HTERT RPE-1 (cell line): ENCODE data around the gene TRAPPC12.
"Not testable (repeated sequence)": the region's sequence is repeated elsewhere in the genome, so short reads cannot be mapped to it uniquely, and the experiment has no call there.

Source experiments
- in situ Hi-C: fragments of 300-500 bp; cut with MboI; formaldehyde crosslinking; loops from 4 replicates; pipeline ENCODE4 v1.14.3; 2020; ENCODE audit warnings: low sequenced_read_pairs

Gene TRAPPC12

DNA sequence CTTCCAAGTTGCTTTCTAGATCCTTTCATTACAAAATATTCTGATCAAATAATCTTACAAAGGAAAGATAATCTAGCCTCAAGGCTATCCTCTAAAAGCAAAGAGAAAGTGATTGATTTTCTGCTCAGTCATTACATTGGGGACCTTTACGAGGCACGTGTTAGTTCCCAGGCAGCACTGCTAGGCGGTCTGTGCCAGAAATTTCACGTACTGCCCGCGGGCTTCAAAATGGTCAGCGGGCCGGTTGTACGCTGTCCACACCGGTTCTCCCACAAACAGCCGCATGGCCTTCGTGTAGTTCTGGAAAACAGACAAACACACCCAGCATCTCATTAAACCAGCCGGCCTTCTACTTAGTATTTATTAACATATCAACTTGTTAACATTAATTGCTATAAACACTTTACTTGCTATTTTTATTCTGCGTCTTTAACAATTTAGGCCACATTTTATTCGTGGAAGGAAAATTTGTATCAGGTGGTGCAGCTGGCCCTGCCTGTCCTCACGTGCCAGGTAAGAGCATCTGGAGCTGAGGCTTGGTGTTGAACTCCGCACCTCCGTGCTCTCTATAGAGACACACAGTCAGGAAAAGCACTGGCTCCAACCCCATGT lies 119.4 kb downstream of the TRAPPC12 start:
- in situ Hi-C loops: no loop called here

- in situ Hi-C loops: no loop called here
Measured at GRCh38 chr2:3500326-3500899, 120.9 kb downstream of the TRAPPC12 start.

- in situ Hi-C loops: no loop called here
Measured at GRCh38 chr2:3503046-3503445, 123.6 kb downstream of the TRAPPC12 start.

GRCh38 chr2:3503483-3503882 lies 124.0 kb downstream of the TRAPPC12 start:
- in situ Hi-C loops: no loop called here

GRCh38 chr2:3504741-3505140 lies 125.2 kb downstream of the TRAPPC12 start:
- in situ Hi-C loops: no loop called here

DNA sequence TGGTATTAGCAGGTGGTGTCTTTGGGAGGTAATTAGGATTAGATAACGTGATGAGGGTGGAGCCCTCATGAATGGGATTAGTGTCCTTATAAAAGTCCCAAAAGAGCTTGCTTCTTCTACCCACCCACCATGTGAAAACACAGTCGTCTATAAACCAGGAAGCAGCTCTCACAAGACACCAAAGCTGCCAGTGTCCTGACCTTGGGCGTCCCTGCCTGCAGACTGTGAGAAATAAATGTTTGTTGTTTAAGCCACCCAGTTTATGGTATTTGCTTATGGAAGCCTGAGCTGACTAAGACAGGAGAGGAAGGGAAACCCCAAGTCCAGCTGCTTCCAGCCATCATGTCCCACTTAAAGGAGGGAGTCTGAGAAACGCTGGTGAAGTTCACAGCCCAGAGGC lies 126.3 kb downstream of the TRAPPC12 start:
- in situ Hi-C loops: no loop called here

- in situ Hi-C loops: no loop called here
Measured at GRCh38 chr2:3512086-3512485, 132.6 kb downstream of the TRAPPC12 start.

- in situ Hi-C loops: no loop called here
Measured at GRCh38 chr2:3513026-3513810, 133.7 kb downstream of the TRAPPC12 start.

- in situ Hi-C loops: not testable (repeated sequence)
Measured at GRCh38 chr2:3515438-3515837, 135.9 kb downstream of the TRAPPC12 start.

- in situ Hi-C loops: no loop called here
Measured at GRCh38 chr2:3516831-3517230, 137.3 kb downstream of the TRAPPC12 start.

GRCh38 chr2:3517948-3518495 lies 138.5 kb downstream of the TRAPPC12 start:
- in situ Hi-C loops: no loop called here

GRCh38 chr2:3518496-3519254 lies 139.2 kb downstream of the TRAPPC12 start:
- in situ Hi-C loops: no loop called here

DNA sequence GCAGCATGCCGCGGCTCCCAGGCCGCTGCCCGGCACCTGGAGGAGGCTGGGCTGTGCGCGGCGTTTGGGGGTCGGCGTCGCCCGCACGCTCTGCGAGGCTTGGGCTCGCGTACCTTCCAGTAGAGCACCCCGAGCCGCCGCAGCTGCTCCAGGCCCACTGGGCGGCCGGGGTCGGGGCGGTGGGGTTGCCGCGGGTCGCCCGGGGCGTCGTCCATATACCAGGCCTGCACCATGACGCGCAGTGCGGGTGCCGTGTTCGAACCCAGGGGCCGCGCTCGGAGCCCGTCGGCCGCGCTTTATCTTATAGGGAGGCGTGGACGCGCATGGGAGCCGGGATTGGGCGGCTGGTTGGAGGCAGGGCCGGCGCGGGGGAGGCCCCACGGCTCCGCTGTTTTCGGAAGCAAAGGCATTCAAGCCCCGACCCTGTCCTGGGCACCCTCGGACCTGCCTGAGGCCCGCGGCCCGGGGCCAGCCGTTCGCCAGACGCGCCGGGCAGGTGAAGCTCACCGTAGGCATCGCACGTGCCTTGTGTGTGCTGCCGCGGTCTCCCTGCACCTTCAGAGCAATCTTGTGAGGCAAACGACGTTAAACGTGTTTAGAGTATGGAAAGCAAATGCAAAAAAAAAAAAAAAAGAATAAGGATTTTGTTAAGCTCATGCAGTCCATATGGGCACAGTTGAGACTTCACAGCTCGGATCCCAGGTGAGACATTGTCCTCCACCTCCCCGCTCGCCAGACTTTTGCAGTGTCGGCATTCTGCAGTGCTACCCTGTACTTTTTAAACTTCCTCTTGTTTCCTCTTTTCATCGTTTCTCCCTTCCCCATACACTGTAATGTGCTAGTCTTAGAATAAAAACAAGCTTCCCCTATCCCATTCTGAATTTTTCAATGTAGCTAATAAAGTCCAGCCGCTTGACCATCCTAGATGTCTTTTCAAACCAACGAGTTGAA lies 140.0 kb downstream of the TRAPPC12 start, which contains the start of gene ADI1:
Gene ADI1 (minus strand): TSS at position 277 of the 951 bp plus-strand sequence. CDS start 44 bp downstream, at position 233.
- in situ Hi-C loops: no loop called here

DNA sequence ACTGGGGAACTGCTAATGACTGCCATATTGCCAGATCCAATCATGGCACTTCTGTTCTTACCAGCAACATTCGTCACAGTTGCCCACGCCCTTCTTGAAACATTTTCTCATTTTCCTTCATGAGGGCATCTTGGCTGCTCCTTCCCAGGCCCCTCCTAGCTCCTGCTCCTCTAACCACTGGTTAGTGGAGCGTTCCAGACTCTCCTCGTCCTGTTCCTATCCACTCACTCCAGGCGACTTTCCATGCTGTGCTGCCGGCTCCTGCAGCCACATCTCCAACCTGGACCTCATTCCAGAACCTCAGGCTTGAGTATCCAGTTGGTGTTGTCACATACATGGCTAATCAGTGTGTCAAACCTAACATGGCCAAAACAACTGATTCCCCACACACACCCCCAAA lies 141.1 kb downstream of the TRAPPC12 start:
- in situ Hi-C loops: no loop called here

DNA sequence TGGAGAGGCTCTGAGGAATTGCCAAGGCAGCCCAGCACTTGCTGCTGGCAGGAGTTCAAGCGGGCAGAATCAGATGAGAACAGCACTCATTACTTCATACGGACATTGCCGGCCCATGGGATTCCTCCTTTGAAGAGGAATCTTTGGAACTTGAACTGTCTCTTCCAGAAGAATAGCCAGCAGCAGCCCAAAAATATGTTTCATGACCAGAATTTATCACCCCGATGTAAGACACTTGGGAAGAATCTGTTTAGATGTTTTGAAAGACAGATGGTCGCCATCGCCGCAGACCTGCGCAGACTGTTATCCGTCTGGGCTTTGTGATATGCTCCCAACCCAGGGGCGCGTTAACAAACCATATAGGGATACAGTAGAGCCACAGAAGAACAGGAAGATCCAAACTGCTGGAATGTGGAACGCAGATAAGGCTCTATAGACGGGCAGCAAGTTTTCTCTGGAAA lies 143.5 kb downstream of the TRAPPC12 start:
- in situ Hi-C loops: no loop called here

DNA sequence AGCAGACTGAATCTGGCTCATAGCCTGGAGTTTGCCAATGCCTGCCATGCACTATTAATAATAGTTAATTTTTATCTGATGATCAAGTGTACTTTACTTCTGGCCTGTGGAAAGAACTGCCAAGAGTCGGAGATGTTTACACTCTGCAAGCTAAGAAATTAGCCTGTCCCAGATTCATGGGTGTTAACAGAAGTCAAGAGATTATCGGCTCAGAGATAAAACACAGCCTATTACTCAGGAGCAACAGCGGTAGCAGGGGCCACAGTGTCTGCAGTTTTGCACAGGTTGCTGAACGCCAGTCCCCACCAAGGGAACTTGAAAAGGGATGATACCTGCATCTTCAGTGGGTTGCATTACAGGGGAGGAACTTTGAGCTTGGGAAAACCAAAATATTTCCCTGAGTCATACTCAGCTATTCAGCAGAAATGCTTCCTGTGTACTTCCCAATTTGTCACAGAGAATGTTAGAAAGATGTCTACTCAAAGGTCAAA lies 144.1 kb downstream of the TRAPPC12 start:
- in situ Hi-C loops: no loop called here

DNA sequence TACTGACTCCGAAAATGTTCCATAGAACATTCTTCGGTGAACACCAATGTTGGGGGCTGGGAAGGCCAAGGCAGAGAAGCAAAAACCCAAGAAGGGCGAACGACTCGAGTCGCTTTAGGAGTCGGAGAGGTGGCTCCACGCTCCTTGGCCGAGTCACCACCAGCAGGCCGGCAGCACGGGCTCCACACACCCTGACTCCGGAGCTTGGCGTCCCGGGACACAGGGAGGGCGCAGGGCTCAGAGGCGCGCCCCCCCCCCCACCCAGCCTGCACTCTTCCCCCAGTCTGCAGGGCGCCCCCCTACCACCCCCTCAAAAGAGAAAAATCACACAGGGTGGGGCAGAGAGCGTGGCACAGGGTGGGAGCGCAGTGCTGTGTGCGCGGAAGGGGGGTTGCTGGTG lies 147.4 kb downstream of the TRAPPC12 start:
- in situ Hi-C loops: no loop called here

- in situ Hi-C loops: no loop called here
Measured at GRCh38 chr2:3527886-3528785, 148.6 kb downstream of the TRAPPC12 start.
